Pulmonary artery endothelial cell (primary cell): Measurements from ENCODE around the gene ATXN10. TPM values are rescaled to one million over a fixed set of nuclear protein-coding genes. Genes with fewer than 3 reads are reported as not detected.
A peak's percentile ranks its signal among the peaks of the same experiment; 100 is the strongest.
"Not testable (repeated sequence)": the region's sequence is repeated elsewhere in the genome, so short reads cannot be mapped to it uniquely, and the experiment has no call there.

ENCODE experiments used
- DNase-seq: peaks from one replicate; pipeline ENCODE4 v3.0.0-alpha.2; 2011; ENCODE audit warnings: low read depth, low spot score
- total RNA-seq: library from RNA; depleted of rRNA; stranded (reverse); fragments of >200 nt; gene quantifications from 2 replicates; pipeline ENCODE4 v1.2.3, GENCODE V29; 2014

ATXN10 gene
- total RNA-seq, 1 donor from 2014 or later = 76.2 TPM

DNA sequence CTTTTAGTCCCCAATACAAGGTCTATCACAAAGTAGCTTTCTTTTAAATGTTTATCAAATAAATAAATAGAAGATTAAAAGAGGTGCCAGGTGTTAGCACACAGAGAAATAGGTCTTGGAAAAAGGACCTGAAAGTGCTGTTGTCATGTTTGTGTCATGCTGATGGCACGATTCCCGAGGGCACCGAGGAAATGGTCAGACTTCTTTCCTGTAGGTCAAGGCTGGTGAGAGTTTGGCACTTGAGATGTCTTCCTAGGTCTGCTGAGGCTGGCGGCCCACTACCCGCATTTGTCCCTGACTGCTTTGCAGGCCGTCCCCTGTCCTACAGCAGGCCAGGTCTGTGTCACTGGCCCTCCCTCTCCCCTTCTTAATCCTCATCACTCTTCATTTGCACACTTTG is 112.1 kb downstream of the ATXN10 start:
- no peak for DNase-seq

DNA sequence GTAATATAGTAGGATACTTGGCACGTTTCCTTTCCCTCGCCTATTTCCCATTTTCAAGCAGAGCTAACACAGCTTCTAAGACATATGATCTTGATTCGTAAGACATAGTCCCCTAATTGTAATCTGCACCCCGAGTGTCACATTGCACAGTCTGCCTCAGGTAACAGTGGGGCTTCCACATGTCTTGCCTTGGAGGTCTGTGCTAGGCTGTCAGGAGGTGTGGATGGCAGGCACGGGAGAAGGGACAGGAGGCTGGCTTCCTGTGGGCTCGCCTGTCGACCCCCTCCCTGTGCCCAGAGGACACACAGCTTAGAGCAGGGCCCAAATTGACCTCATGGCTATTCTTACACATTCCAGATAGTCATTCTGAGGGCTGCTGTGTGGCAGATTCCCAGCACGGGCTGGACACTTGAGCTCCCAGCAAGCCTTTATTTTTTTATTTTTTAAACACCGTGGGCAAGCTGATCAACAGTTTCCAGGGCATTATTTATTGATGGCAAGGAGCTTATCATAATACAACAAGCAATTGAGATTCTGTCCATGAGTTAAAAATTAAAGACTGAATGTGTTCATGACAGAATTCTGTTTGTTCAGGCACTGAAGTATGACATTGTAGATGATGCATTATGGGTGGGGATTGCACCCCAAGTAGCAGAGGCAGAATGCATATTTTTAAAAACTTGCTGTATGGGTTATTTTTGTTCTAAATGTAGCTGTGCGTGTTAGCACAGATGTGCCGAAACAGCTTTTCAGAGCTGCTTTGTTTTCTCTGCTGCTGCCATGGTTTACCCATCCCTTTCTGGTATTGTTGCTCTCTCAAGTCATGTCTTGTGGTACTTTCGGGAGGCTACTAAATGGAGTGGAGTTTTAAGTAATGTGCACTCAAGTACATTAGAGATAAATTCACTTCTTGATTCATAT is 113.0 kb downstream of the ATXN10 start:
- no peak for DNase-seq

DNA sequence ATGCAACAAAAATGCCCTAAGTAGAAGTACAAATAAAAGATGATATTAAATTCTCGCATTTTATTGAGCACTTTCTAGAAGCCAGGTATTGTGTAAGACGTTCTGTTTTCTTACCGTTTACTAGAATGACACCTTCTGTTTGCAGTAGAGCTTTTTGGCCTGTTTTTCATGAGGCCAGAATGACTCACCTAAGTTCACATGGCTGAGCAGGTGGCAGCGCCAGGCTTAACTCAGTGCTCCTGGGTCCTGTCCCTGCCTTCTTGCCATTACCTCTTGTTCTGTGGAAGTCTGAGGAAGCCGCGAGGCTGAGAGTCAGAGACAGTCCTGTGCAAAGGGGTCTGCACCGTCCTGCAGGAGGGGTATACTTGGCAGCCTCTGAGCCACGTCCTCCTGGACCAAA is 113.8 kb downstream of the ATXN10 start:
- no peak for DNase-seq

DNA sequence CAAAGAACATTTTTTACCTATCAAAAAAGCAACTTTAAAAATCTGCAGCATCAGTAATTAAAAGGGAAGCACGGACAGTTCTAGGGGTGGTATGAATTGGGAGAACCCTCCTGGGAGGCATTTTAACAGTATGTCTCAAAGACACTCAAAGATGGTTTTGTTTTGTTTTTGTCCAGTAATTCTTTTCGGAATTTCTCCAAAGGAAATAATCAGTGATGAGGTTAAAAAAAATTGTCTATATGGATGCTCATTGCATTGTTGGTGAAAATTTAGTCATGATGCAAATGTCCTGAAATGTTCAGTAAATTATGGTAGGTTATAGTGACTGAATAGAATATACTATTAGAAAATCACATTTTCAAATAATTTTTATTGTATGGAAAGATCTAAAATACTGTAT is 115.1 kb downstream of the ATXN10 start:
- DNase-seq = no peak

DNA sequence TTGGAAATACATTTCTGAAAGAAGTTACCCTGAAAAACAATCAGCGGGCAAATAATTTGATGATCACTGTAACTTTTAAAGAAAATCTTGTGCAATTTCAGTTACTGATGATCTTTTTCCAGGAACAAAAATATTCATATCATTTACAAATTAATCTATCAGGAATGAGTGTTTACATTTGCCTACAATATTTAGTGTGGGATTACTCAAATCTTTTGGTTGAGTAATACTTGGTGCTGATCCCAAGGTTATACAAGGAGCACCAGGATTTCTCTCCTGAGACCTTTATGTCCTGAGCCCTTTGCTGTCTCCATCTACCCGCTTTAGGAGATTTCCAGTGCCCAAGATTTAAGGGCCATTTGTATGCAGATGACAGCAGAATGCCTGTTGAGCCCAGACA is 116.1 kb downstream of the ATXN10 start:
- DNase-seq = no peak

DNA sequence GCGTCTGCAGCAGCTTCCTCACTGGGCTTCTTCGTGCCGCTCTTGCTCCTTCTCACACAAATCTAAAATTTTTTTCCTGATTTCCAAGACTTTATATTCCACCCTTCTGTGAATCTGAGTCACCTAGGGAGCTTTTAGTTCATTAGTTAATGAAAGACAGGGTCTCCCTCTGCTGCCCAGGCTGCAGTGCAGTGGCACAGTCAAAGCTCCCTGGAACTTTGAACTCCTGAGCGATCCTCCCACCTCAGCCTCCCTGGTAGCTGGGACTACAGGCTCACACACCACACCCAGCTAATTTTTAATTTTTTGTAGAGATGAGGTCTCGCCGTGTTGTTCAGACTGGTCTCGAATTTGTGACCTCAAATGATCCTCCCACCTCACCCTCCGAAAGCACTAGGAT is 116.9 kb downstream of the ATXN10 start:
- DNase-seq = no peak

DNA sequence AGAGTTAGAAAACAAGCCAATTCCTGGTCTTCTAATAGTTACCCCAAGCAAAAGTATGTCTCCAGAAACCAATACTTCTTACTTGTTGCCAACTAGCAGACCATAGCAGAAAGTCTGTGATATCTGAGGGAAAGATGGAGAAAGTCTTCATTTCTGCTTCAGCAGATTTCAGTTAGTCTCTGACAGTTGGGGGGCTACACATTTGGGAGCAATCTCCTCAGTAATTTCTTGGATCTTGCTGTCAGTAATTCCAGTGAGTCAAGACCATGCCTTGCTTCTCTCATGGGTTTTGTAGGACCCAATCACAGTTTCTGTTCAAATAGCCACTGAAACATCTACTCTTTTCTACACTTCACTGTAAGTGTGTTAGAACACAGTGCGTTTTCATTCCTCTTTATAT is 118.8 kb downstream of the ATXN10 start:
- DNase-seq = no peak

DNA sequence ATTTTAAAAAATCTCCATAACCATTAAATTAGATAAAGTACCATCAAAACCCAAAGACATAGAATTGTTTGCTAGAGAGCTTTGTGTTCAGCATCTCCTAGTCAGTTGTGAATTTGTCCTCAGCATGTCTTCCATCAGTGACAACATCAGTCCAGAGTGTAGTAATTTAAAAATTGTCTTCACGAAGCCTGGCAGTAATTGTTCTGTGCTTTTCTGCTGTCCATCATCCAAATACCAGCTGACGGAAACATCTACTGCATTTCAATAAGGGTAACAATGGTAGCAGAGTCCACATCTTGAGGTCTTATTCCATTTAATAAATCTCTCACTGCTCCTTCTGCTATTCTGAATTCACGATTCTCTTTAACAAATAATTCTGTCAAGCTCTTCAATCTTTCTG is 121.5 kb downstream of the ATXN10 start:
- no peak for DNase-seq

DNA sequence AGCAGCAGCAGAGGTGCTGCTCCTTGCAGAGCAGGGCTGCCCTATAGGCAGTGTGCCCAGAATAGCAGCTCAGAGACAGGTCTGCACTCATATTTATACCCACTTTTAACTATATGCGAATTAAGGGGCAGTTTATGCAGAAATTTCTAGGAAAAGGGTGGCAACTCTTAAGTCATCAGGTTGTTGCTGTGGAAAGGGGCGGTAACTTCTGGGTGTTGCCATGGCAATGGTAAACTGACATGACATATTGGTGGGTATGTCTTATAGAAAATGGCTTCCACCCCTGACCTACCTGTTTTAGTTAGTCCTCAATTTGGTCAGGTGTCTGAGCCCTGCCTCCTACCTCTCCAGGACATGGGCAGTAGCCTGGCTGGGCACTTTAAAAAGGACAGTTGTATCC is 122.3 kb downstream of the ATXN10 start:
- DNase-seq = no peak

DNA sequence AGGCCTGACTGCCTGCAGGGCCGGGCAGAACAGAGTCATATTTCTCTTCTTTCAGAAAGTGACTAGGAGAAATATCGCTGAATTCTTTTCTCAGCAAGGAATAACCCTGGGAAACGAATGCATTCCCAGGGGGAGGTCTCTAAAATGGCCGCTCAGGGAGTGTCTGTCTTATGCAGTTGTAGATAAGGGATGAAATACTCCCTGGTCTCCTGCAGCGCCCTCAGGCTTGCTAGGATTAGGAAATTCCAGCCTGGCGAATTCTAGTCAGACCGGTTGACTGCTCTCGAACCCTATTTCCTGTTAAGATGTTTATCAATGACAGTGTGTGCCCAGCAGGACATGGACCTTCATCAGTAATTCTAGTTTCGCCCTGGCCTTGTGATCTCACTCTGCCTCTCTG is 124.4 kb downstream of the ATXN10 start:
- DNase-seq = not testable (repeated sequence)

DNA sequence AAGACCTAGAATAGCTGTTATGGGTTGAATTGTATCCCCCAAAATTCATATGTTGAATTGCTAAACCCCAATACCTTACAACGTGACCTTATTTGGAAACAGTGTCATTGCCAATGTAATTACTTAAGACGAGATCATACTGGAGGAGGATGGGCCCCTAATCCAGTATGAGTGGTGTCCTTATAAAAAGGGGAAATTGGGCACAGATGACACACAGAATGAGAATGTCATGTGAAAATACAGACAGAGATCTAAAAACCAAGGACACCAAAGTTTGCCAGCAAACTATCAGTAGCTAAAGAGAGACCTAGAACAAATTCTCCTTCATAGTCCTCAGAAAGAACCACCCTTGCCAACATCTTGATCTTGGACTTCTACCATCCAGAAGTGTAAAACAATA is 127.7 kb downstream of the ATXN10 start:
- no peak for DNase-seq

DNA sequence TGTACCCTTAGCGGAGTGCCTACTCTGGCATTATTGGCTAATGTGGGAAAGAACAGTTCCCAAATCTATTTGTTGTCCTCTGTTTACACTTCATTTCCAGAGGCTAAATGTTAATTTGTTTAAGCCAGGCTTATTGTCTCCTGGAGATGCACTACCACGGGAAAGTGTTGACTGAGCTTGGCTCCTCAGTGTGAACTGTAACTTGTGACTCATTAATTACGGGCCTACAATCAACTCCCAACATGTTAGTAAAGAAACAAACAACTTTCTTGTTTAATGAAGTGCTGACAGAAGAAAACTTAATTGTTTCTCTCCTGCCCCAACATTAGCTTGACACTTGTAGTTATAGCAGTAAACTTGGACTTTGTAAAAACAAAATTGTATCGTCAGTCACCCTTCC is 130.4 kb downstream of the ATXN10 start:
- no peak for DNase-seq

DNA sequence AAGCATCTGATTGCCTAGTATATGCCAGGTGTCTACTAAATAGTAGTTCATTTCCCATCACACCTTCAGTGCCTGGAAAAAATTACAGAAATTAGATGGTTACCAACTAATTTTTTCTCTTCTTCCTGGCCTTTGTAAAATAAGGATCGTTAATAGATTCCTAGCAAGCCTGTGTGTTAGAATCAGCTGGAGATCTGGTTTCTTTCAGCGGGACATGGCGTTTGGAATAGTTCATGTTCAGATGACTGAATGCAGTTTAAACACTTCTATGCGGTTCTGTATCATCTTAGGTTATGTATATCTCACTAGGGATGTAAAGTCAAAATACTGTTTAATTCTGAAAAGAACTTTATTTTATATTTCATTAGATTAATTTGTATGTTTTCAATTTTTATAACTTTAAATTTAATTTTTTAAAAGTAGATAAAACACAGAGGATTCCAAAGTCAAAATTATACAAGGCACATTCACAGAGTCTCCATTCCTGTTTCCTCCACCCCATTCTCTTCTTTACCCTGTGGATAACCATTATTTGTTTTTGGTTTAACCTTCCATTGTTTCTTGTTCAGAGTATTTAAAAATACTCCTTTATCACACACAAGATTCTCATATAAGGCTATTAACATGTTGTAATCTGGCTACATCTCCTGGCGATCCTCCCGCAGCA is 132.8 kb downstream of the ATXN10 start:
- DNase-seq = no peak

DNA sequence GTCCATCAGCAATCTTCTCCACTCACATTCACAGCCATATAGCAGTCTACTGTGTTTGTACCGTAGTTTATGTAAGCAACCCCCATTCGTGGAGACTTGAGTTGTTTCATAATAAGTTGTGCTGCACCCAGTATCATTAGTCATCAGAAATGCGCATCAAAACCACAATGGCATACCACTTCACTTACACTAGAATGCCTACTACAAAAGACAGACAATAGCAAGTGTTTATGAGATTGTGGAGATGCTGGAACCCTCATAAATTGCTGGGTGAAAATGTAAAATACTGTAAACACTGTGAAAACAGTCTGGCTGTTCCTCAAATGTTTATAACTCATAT is 133.3 kb downstream of the ATXN10 start:
- DNase-seq = peak; percentile 5

DNA sequence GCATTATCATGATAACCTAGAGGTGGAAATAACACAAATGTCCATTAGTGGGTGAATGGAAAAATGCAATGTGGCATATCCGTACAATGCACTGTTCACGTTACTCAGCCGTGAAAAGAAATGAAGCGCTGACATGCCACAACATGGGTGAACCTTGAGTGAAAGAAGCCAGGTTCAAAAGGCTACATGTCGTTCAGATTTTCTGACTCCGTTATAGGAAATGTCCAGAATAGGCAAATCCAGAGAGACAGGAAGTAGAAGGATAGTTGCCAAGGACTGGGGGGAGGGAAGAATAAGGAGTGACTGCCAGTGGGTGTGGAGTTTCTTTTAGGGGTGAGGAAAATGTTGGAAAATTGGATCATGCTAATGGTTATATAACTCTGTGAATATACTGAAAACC is 133.8 kb downstream of the ATXN10 start:
- DNase-seq = no peak

DNA sequence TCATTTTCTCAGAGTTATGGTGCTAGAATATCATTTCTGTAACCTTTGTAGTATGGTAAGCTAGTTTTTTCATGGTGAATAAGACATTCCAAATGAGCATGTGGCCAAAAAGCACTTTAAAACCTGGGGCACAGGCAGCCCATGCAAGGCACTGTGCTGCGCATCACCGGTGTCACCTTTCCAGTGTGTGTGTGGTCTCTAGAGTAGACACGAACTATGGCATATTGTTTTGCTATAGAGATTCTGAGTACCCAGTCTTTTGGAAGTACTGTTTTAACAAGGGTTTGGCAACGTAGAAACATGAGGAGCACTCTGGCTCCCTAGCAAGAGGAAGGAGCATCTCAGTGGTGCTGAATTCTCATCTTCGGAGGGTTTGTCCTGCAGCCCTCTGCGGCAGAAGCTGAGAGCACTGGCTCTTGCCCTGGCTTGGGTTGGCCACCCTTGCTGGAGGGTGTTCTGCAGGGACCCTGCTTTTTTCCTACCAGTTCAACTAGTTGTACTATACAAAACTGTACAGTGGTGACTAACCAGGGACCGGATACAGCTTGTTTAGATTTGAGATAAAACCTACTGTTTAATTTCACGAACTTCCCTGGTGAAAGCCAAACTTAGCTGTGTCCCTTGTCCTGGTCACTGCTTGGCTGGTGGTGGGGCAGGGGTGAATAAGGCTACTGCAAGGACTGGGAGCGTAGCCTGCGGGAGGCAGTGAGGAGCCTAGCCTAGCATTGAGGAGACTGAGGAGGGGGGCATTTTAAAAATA is 135.7 kb downstream of the ATXN10 start:
- no peak for DNase-seq

DNA sequence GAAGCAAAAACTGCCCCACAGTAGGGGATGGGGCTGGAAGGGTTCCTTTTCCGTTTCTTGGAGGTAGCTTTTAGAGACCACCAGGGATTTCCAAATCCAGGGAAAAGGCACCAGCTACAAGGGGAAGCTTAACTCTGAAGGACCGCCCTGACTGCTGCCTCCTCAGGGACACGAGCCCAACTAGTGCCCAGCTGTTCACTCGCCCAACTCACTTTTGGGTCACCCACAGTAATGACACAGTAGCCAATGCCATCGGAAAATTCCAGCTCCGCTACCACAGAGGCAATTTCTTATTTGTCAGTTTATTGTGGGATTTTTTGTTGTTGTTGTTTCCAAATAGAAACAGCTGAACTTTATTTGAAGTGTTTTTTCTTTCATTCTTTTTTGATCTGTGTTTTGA is 141.3 kb downstream of the ATXN10 start:
- DNase-seq = no peak

DNA sequence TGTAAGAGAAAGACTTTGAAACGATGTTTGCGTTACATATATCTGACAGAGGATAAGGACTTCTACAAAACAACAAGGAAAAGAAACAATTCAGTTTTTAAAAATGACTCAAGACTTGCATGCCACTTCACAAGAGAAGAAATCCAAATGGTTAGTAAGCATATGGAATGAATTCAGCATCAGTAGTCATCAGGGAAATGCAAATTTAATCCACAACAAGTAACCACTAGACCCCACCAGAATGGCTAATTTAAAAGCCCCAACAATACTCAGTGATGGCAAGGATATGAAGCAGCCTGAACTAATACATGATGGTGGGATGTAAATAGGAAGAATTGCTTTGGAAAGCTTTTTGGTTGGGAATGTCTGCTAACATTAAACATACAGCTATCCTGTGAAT is 142.6 kb downstream of the ATXN10 start:
- no peak for DNase-seq

DNA sequence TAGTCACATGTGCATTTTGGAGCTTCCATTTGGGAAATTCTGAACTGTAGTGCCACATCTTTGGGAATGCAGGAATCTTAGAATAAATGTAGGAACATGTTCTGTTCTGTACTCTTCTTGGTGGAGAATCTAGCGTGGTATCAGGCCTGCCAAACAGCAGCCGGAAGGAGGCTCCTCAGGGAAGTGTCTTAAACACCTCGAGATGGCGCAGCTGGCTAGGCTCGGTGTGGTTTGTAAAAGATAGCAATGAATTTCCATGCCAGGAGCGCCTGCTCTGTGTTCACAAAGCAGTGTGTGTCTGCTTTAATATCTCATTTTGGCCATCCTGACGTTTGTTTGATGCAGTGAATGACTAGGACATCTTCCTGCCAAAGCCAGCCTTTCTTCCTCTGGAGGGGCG is 145.1 kb downstream of the ATXN10 start:
- DNase-seq = no peak

DNA sequence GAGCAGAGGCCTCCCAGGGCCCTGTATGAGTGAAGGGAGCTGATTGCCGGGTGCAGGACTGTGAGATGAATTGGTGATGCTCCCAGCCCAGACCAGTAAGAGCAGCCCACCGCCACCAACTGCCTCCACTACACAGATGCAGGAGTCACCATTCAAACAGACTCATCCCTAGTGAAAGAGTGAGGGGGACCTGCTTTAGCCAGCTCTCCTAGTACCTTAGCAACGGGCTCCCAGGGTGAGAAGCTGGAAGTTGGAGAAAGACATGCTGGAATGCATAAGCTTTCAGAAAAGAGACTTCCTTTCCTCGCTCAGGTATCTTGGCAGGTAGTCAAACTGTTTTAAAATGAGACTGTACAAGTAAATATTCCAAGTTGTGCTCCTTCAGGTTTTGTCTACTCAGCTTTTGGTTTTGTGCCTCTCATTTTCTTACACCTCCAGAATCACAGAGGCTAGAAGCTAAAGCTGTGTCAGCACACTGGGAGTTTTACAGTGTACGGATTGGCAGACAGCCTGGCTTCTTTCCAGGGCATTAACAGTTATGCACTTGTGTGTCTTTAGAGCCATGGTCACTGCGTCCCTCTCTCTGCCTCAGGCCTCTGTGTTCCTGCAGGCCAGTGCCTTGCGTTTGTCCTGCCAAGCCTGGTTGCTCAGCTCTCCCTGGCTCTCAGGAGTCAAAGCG is 146.2 kb downstream of the ATXN10 start:
- no peak for DNase-seq

DNA sequence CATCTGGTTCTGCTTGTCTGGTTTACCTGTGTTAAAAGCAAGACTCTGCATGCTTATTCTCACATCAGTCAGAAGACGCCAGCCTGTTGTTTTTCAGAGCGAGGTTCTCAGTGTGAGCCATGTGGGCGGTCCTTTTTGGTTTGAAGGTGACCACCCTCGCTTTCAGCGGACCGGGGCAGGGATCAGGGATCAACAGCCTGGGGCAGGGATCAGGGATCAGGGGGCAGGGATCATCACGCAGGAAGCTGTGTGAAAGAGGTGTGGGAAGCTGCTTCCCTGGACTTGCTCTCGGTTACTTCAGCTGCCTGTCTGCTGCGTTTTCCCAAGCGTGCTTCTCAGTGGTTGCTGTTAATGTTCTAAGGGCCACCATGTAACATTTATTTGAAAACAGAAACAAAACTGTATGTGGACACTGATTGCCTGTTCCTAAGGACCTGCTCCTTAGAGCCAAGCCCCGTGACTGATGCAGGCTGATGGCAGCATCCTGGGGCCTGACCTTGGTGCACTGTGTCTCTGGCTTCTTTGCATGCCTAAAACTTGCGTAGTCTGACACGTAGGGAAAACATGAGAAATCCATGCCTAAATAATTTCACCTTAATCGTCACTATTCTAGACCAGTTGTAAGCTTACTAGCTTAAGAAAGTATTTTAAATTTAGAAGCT is 146.9 kb downstream of the ATXN10 start:
- DNase-seq = no peak
